ENCODE measurements around the gene CYFIP2. TPM values are rescaled to one million over a fixed set of nuclear protein-coding genes. Genes with fewer than 3 reads are reported as not detected.

The CYFIP2 gene
- total and polyA plus RNA-seq, 12 donors = 24.8 to 123 (median 54.8) TPM

DNA sequence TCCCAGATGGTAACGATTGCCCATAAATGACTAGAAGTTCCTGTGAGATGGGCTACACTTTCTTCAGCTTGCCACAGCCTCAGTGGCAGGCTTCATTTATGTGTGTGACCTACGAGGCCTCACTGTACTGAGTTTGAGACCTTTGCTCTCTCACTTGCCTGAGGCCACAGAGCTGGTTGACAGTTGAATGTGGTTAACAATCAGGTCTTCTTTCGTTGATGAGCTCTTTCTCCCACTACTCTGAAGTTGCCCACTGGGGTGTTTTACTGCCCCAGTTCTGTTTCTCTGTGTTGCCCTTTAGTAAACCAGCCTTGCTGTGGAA, 70.5 kb downstream of the CYFIP2 start:
- Histone ChIP-seq H3K36me3 (replicated peaks in 1 of 2) (no peaks in the 10 kb centered on the region), H3K27ac (no peak overlapping the region), H3K4me1 (replicated peaks in 1 of 2) (no peaks in the 10 kb centered on the region), H3K9me3 (replicated peaks in 1 of 3) (no peaks in the 10 kb centered on the region), H3K4me3 (no peak overlapping the region), H3K27me3 (no peaks in the 10 kb centered on the region)
- 76 to 84% (median 80%) methylated on average over 3 of the region's 3 CpGs for WGBS, 4 donors
- intact Hi-C loops (cut with DNase I) = loop anchor here in 1 of 2 donors (10.0 kb wide), 1 partner anchor 378 kb away; no protein-coding TSS in a partner anchor
- TF ChIP-seq, protein P1, sequence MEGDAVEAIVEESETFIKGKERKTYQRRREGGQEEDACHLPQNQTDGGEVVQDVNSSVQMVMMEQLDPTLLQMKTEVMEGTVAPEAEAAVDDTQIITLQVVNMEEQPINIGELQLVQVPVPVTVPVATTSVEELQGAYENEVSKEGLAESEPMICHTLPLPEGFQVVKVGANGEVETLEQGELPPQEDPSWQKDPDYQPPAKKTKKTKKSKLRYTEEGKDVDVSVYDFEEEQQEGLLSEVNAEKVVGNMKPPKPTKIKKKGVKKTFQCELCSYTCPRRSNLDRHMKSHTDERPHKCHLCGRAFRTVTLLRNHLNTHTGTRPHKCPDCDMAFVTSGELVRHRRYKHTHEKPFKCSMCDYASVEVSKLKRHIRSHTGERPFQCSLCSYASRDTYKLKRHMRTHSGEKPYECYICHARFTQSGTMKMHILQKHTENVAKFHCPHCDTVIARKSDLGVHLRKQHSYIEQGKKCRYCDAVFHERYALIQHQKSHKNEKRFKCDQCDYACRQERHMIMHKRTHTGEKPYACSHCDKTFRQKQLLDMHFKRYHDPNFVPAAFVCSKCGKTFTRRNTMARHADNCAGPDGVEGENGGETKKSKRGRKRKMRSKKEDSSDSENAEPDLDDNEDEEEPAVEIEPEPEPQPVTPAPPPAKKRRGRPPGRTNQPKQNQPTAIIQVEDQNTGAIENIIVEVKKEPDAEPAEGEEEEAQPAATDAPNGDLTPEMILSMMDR (IDR thresholded peaks at IDR 0.05) = no peak
- no peak for TF ChIP-seq POLR2A (IDR thresholded peaks at IDR 0.05)
- DNase-seq = no peak

DNA sequence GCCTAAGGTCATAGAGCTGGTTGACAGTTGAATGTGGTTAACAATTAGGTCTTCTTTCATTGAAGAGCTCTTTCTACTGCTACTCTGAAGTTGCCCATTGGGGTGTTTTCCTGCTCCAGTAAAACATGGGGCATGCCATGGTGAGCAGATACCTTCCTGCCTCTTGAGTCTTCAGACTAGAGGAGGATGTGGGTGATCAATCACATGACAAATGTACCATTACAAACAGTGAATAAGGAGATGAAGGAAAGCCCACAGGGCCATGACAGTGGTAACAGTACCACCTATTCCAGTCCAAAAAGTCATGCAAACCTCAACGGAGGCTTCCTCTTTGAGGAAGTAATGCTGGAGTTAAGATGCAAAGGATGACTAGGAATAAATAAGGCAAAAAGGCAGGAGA, 73.5 kb downstream of the CYFIP2 start:
- TF ChIP-seq, protein P1 (IDR thresholded peaks at IDR 0.05) = no peak
- TF ChIP-seq POLR2A (IDR thresholded peaks at IDR 0.05) = no peak
- no peak for DNase-seq
- 87 to 100% (median 96%) methylated on average over 1 of the region's 1 CpG for WGBS, 4 donors
- Histone ChIP-seq H3K4me3 (no peak overlapping the region), H3K4me1 (replicated peaks in 1 of 2) (no peaks in the 10 kb centered on the region), H3K9me3 (replicated peaks in 1 of 3) (no peaks in the 10 kb centered on the region), H3K36me3 (replicated peaks in 1 of 2) (no peaks in the 10 kb centered on the region), H3K27me3 (no peaks in the 10 kb centered on the region), H3K27ac (no peak overlapping the region)
- intact Hi-C loops (cut with DNase I) = loop anchor here in 1 of 2 donors (10.0 kb wide), 1 partner anchor 375 kb away; no protein-coding TSS in a partner anchor

DNA sequence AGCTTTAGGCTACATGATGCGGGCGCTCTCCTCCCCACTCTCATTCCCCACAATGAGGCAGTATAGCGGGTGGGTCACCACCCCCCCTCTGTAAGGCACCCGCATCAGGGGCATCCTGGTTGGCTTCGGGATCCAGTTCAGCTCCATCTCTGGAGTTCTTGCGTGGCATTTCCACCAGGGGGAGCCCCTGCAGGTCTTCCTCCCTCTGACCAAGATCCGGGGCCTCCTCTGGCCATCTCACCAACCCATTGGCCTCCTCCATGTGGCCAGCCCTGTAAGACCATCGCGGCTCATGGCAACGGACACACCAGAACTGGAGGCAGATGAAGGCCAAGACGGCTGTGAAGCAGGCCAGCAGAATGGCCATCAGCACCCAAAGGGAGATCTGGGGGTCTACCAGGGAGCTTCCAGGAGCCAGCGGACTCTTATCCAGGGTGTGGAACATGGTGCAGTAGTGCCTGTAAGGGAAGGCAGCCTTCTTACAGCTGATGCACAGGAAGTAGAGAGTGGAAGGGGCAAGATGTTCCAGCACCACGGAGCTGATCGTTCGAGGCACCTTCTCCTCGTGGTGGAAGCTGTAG, 77.0 kb downstream of the CYFIP2 start:
- Histone ChIP-seq H3K36me3 (replicated peaks in 1 of 2) (no peaks in the 10 kb centered on the region), H3K9me3 (replicated peaks in 1 of 3) (no peaks in the 10 kb centered on the region), H3K27ac (peak overlapping the region in 1 of 5 donors; percentile 63), H3K4me3 (no peak overlapping the region), H3K4me1 (replicated peaks in 1 of 2) (no peaks in the 10 kb centered on the region), H3K27me3 (no peaks in the 10 kb centered on the region)
- intact Hi-C loops (cut with DNase I) = loop anchor here in 1 of 2 donors (5.0 kb wide), 1 partner anchor 134 kb away; no protein-coding TSS in a partner anchor
- DNase-seq = peak; percentile 25 to 62 (median 42)
- TF ChIP-seq, protein P1 (IDR thresholded peaks at IDR 0.05) = peak; percentile 19 to 55 (median 49)
- TF ChIP-seq POLR2A (IDR thresholded peaks at IDR 0.05) = no peak
- WGBS, 4 donors = 87 to 90% (median 88%) methylated on average over 10 to 16 of the region's 16 CpGs

DNA sequence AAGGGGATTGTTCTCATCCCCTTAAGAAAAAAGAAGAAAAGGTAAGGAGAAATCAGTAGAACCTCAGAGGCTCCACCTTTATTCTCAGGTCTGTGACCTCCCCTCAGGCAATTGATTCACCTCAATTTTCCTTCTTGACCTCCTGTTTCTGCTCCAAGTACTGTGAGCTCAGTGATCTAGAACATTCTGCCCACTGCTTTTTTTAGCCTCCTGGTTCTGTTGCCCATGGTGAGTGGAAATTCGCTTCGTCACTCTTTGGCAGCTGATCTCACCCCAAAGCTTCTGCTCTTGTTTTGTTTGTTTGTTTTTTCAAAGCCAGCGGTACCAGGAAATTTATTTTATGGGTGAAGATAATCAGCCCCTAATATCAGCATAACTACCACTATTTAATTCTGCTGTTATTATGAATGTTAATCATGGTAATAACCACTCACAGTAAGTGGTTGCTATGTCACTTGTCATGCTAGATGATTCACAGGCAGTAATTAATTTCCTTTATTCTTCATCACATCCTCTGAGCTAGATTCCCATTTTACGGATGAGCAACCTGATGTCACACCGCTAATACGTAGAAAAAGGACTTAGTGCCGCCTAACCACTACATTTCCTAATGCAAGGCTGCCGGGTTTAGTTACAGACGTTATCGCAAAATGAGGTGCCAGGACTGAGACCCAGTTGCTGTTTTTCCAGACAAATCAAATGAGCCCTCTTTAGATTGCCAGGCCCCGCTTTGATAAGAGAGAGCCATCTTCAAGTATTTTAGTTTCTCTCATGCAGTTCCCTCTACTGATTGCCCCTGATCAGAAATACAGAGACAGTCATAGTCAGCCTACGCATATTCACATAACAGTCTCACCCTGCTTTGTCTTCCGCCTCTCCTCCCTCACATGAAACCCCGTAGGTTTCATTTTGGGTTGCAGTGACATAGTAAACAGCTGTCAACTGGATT, 78.2 kb downstream of the CYFIP2 start:
- intact Hi-C loops (cut with DNase I) = loop anchor here in 1 of 2 donors (5.0 kb wide), 1 partner anchor 133 kb away; no protein-coding TSS in a partner anchor
- Histone ChIP-seq H3K27me3 (no peaks in the 10 kb centered on the region), H3K4me1 (replicated peaks in 1 of 2) (no peaks in the 10 kb centered on the region), H3K4me3 (no peak overlapping the region), H3K36me3 (replicated peaks in 1 of 2) (no peaks in the 10 kb centered on the region), H3K9me3 (replicated peaks in 1 of 3) (no peaks in the 10 kb centered on the region), H3K27ac (peak overlapping the region in 1 of 5 donors; percentile 63)
- TF ChIP-seq POLR2A (IDR thresholded peaks at IDR 0.05) = no peak
- TF ChIP-seq, protein P1 (IDR thresholded peaks at IDR 0.05) = no peak
- peak in 1 of 7 donors; percentile 70 for DNase-seq
- WGBS, 4 donors = 86 to 91% (median 90%) methylated on average over 14 of the region's 14 CpGs

Measured in adrenal gland (tissue), 12 donors.